GM13976 (cell line): ENCODE results near the gene MAN2A1.

ENCODE experiments used
- DNase-seq: peaks from one replicate; pipeline ENCODE4 v3.0.0; 2012; ENCODE audit warnings: low spot score
- in situ Hi-C: fragments of 300-500 bp; cut with MboI; formaldehyde crosslinking; loops from one replicate; pipeline ENCODE4 v1.12.0; 2022; ENCODE audit warnings: low sequenced_read_pairs, mixed read lengths, inconsistent platforms; ENCODE audit not compliant: unreplicated experiment
- TF ChIP-seq, protein P1 (sequence below): IDR thresholded peaks from 2 replicates; pipeline ENCODE4 v1.5.1; 2012; ENCODE audit warnings: borderline replicate concordance, mild to moderate bottlenecking; ENCODE audit not compliant: insufficient read depth; ENCODE audit errors: extremely low read depth, missing control alignments, control extremely low read depth

The MAN2A1 gene

DNA sequence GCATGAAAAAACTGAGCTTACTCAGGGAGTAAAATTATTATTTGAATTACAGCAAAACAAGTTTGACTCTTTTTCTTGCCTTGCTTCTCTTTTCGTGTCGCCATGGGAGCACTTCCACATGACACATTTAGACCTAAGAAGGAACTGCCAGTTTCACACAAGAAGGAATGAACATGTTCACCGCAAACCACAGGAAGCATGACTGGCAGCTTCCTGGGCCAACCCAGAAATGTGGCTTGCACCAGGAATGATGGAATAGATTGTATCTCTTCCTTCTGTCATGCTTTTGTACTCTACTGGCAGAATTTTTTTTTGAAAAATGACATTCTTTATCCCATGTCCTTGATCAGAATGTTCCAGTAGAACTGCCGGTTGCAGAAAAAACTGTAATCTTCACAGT lies 32.9 kb upstream of the MAN2A1 start:
- DNase-seq, result no peak
- in situ Hi-C loops, result no loop called here

DNA sequence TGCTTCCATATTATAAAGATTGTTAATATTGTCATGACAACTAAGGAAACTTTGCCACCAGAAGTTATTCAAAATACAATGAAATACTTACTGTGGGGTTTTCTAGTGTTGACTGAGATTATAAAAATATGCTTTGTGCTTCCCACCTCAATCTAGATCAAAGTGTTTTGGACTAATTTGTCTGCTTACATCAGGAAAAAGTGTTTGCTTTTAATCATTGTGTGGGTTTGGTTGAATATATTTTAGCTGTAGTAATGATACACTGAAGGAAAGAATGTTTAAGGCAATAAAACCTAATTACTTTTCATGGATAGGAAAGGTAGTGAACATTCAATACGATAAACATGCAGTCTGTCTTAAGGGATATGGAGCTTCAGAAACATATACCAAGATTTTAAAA lies 29.8 kb upstream of the MAN2A1 start:
- TF ChIP-seq, protein P1, sequence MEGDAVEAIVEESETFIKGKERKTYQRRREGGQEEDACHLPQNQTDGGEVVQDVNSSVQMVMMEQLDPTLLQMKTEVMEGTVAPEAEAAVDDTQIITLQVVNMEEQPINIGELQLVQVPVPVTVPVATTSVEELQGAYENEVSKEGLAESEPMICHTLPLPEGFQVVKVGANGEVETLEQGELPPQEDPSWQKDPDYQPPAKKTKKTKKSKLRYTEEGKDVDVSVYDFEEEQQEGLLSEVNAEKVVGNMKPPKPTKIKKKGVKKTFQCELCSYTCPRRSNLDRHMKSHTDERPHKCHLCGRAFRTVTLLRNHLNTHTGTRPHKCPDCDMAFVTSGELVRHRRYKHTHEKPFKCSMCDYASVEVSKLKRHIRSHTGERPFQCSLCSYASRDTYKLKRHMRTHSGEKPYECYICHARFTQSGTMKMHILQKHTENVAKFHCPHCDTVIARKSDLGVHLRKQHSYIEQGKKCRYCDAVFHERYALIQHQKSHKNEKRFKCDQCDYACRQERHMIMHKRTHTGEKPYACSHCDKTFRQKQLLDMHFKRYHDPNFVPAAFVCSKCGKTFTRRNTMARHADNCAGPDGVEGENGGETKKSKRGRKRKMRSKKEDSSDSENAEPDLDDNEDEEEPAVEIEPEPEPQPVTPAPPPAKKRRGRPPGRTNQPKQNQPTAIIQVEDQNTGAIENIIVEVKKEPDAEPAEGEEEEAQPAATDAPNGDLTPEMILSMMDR, result no peak
- no peak for DNase-seq
- in situ Hi-C loops, result no loop called here

More for the DNA sequence above, 32.9 kb upstream of the MAN2A1 start:
- TF ChIP-seq, protein P1, result no peak

DNA sequence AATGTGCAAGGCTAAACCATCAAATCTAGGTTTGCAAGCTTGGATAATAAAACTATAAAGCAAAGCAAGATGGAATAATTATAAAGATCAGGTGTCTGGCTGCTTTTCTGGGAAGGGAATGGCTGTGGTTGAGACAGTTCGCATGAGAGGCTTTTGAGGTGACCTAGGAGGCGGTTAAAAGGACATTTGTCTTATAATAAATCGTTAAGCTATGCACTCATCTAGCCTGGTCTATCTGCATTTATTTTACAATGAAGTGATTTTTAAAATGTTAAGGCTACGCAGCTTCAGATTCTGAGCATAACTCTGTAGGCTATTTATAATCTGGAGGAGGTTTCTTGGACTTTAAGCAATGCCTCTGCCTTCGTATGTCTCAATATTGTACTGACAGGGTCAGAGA lies 29.4 kb upstream of the MAN2A1 start:
- in situ Hi-C loops, result no loop called here
- TF ChIP-seq, protein P1, result no peak
- DNase-seq, result no peak

DNA sequence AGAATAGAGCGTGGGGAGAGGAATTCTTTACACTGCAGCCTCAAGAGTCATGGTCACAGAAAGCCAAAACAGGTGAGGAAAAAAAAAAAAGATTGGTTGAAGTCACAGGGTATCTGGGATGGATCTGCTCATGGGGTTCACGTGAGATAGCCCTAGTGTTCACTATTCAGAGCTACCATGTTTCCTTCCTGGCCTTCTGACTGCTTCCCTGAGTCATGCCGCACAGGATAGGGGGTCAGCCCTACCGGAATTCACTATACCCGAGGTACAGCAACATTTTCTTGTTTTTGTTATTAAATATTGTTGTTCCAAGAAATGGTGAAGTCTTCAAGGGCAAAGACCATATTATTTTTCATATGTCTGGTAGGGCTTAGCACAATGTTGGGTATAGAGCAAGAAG lies 21.5 kb upstream of the MAN2A1 start:
- in situ Hi-C loops, result no loop called here
- TF ChIP-seq, protein P1, result no peak
- DNase-seq, result no peak

DNA sequence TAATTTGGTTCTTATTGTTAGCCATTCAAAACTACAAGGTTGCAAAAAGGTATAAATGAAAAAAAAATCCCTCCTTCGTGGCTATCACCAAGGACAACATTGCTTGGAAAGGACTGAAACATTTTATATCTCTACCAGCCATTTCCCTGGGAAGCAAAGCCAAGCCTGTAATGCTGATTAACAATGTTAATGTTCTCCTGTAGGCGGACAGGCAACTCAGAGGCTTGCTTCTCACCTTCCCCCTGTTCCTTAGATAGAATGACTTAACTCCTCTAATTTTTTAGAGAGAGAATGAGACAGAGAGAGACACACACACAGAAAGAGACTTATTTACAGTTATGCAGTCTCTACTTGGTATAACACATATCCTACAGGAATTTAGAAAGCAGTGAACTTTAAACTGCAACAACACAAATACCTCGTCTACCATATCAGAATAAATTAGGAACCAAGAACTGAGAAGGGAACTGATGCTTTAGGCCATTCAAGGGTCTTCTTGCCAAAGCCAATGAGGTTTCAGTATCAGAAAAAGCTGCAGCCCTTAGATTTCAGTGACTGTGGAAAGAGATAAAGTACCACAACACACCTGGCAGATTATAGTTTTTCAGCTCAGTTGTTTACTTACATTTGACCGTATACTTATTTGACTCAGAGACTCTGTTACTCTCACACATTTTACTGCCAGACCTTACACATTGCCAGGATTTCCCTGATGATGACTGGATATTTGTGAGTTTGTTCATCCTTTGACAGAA lies 20.9 kb upstream of the MAN2A1 start:
- TF ChIP-seq, protein P1, result no peak
- no peak for DNase-seq
- in situ Hi-C loops, result no loop called here

DNA sequence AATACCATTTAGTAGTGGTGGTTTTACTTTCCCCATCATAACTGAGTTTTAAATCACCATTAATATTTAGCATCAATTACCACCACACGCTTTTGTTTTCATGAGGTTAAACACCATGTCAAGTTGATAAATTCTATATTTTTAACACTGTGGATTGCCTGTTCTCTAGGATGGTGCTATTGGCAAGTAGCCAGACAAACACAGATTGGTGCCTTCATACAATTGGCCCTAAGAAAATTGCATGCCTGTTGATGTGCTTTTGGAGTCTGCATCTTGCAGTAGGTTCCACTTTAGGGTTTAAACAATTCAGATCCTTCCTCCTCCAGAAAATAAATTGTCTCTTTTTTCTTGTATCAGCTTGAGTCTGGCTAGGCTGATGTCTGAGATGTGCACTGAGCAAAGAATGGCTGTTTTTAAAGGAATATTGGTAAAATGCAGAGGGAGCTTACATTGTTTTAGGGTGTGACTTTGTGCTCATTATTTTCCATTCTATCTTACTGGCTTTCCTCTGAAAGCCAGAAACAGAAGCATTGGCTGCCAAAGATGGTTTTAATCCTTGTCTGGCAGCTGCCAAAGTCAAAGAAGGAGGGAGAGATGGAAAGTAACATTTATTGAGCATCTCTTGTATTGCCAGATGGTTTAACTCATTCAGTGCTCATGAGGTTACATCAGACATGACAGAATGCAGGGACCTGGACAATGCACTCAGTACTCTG lies 19.6 kb upstream of the MAN2A1 start:
- TF ChIP-seq, protein P1, result no peak
- DNase-seq, result no peak
- in situ Hi-C loops, result no loop called here
